Suprapubic skin (tissue), 4 donors: Measurements from ENCODE around the gene ACER2. TPM values are rescaled to one million over a fixed set of nuclear protein-coding genes. Genes with fewer than 3 reads are reported as not detected.
"Not testable (repeated sequence)": the region's sequence is repeated elsewhere in the genome, so short reads cannot be mapped to it uniquely, and the experiment has no call there.

Source experiments
- DNase-seq, 2 donors: peaks; one replicate each; pipeline ENCODE4 v3.0.0-alpha.2; 2019; ENCODE audit warnings: low spot score in 2 of 2
- H3K27ac ChIP-seq: fragments of 200-600 bp; sonication (generic); one replicate; pipeline ENCODE4 v1.5.1; 2019
- H3K27me3 ChIP-seq: fragments of 200-600 bp; sonication (generic); one replicate; pipeline ENCODE4 v1.5.1; 2019
- H3K36me3 ChIP-seq: fragments of 200-600 bp; sonication (generic); one replicate; pipeline ENCODE4 v1.5.1; 2019
- H3K4me1 ChIP-seq: fragments of 200-600 bp; sonication (generic); one replicate; pipeline ENCODE4 v1.5.1; 2019
- H3K4me3 ChIP-seq: fragments of 200-600 bp; sonication (generic); one replicate; pipeline ENCODE4 v1.5.1; 2019; ENCODE audit warnings: mild to moderate bottlenecking
- H3K9me3 ChIP-seq: fragments of 200-600 bp; sonication (generic); one replicate; pipeline ENCODE4 v1.5.1; 2019
- EP300 ChIP-seq: sonication (generic); formaldehyde crosslinking; IDR thresholded peaks from one replicate; pipeline ENCODE4 v1.6.1; 2017; ENCODE audit warnings: antibody characterized with exemption
- POLR2A ChIP-seq, 2 donors: fragments of 450-650 bp; IDR thresholded peaks; one replicate each; pipeline ENCODE4 v1.6.1; 2017; ENCODE audit warnings: antibody characterized with exemption in 2 of 2, mild to moderate bottlenecking in 2 of 2, moderate library complexity in 2 of 2
- POLR2AphosphoS5 ChIP-seq, 3 donors: sonication (generic); formaldehyde crosslinking; IDR thresholded peaks; one replicate each; pipeline ENCODE4 v1.6.1; 2017; ENCODE audit warnings: antibody characterized with exemption in 3 of 3
- WGBS: methylation state at CpG from one replicate; pipeline ENCODE4 v1.1.5; 2018; 5-methylcytosine and 5-hydroxymethylcytosine counted together
- total RNA-seq, 4 donors: library from RNA; depleted of rRNA; stranded (reverse); fragments of >200 nt; gene quantifications; one replicate each; pipeline ENCODE4 v1.1.0, GENCODE V29; 2016
- TF ChIP-seq, protein P1 (sequence below), 2 donors: fragments of 200-600 bp in 1 of 2; fragments of 450-650 bp in 1 of 2; sonication (generic) in 1 of 2; IDR thresholded peaks; one replicate each; pipeline ENCODE4 v1.5.1; 2016 to 2019; ENCODE audit warnings: antibody characterized with exemption in 2 of 2, mild to moderate bottlenecking in 1 of 2, moderate library complexity in 1 of 2

ACER2 gene
- total RNA-seq, 4 donors from 2014 or later = 12.1 to 18.8 (median 14.8) TPM

DNA sequence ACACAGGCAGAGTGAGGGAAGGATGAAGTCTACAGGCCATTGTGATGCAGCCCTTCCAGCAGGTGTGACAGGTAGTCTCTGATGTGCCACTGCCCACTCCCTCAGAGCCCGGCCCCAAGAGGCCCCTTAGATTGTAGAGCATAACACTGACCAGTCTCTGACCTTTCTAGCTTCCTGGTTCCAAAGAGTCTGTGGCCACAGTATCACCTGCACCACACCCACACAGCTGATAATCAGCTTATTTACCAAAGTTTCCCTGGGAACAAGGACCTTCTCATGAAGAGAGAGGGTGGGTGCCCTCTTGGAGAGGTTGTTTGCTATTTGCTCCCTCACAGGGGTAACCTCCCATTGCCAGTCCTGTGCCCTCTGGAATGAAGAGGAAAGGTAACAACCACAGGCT is 11.0 kb upstream of the ACER2 start:
- DNase-seq = no peak
- no peak for TF ChIP-seq POLR2A (IDR thresholded peaks at IDR 0.05)
- TF ChIP-seq POLR2AphosphoS5 (IDR thresholded peaks at IDR 0.05) = no peak
- no peak for TF ChIP-seq EP300
- TF ChIP-seq, protein P1, sequence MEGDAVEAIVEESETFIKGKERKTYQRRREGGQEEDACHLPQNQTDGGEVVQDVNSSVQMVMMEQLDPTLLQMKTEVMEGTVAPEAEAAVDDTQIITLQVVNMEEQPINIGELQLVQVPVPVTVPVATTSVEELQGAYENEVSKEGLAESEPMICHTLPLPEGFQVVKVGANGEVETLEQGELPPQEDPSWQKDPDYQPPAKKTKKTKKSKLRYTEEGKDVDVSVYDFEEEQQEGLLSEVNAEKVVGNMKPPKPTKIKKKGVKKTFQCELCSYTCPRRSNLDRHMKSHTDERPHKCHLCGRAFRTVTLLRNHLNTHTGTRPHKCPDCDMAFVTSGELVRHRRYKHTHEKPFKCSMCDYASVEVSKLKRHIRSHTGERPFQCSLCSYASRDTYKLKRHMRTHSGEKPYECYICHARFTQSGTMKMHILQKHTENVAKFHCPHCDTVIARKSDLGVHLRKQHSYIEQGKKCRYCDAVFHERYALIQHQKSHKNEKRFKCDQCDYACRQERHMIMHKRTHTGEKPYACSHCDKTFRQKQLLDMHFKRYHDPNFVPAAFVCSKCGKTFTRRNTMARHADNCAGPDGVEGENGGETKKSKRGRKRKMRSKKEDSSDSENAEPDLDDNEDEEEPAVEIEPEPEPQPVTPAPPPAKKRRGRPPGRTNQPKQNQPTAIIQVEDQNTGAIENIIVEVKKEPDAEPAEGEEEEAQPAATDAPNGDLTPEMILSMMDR (IDR thresholded peaks at IDR 0.05) = no peak
- H3K4me1 ChIP-seq = no peaks in the 10 kb centered on the region
- WGBS = 64% methylated on average over 1 of the region's 1 CpG
- no peaks in the 10 kb centered on the region for H3K9me3 ChIP-seq
- H3K36me3 ChIP-seq = no peaks in the 10 kb centered on the region
- no peak overlapping the region for H3K27ac ChIP-seq
- no peaks in the 10 kb centered on the region for H3K27me3 ChIP-seq
- H3K4me3 ChIP-seq = no peak overlapping the region

DNA sequence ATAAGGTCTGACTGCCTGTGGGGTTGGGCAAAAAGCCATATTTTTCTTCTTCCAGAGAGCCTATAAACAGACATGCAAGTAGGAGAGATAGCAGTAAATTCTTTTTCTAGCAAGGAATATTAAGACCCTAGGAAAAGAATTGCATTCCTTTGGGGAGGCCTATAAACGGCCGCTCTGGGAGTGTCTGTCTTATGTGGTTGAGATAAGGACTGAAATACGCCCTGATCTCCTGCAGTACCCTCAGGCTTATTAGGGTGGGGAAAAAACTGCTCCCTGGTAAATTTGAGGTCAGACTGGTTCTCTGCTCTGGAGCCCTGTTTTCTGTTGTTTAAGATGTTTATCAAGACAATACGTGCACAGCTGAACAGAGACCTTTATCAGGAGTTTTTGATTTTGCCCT is 5.6 kb upstream of the ACER2 start:
- H3K36me3 ChIP-seq, H3K9me3 ChIP-seq, DNase-seq, H3K4me3 ChIP-seq, H3K27me3 ChIP-seq: not testable (repeated sequence)
- H3K27ac ChIP-seq = peak overlapping the region; percentile 81
- peaks cover 16% of the 10 kb centered on the region for H3K4me1 ChIP-seq
- 62% methylated on average over 4 of the region's 4 CpGs for WGBS

DNA sequence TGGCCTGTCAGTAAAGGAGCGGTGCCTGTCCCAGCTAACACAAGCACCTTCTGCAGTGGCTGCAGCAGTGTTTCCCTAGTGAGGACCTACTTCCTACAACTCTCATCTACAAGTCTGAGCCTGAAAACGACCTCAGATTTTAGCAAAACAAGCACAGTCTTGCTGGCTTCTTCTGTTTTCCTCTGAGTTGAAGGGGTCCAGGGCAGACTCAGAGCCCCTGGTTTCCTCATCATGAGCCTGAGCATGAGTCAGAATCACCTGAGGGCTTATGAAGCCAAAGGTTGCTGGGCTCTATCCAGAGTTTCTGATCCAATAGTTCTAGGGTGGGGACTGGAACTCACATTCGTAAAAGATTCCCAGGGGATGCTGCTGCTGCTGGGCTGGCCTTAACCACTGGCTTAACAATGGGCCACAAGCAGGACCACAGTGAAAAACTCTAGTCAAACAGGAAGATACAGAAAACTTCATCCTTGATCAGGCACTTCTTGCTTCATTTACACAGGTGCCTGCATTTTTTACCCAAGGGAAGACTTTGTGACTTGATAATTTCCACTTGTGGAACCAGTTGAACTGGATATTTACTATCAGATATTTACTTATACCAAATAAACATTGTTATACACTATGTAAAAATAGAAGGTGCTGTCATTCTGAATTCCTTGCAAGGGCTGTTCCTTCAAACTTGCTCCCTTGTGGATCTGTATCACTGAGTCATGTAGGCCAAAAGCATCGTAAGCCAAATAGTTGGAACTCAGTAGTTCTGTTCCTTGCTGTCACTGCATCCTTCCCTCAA is 4.3 kb upstream of the ACER2 start:
- TF ChIP-seq POLR2AphosphoS5 (IDR thresholded peaks at IDR 0.05) (no peak), EP300 (no peak), POLR2A (IDR thresholded peaks at IDR 0.05) (no peak)
- TF ChIP-seq, protein P1 (IDR thresholded peaks at IDR 0.05) = no peak
- Histone ChIP-seq H3K9me3 (no peaks in the 10 kb centered on the region), H3K27me3 (no peaks in the 10 kb centered on the region), H3K27ac (peak overlapping the region; percentile 81), H3K4me3 (no peak overlapping the region), H3K36me3 (no peaks in the 10 kb centered on the region), H3K4me1 (peaks cover 25% of the 10 kb centered on the region)
- 49% methylated on average over 4 of the region's 4 CpGs for WGBS
- DNase-seq = no peak

DNA sequence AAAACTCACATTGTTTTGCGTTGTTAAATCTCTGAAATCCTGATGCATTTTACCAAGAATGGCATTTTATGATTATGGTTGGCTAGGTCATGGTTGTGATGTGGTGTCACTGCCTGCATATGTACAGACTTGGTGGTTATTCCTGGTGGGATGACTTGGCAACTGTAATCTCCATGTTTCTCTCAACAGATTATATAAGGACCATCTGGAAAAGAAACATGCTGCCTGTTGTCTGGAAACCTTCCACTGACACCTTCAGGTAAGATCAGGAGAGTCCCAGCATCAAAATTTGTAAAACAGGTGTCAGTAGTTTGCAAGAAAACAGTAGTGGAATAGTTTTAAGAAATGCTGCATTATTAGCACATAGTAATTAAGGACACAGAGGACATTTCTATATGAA is 3.0 kb upstream of the ACER2 start:
- Histone ChIP-seq H3K36me3 (no peaks in the 10 kb centered on the region), H3K9me3 (no peaks in the 10 kb centered on the region), H3K4me3 (no peak overlapping the region), H3K27me3 (no peaks in the 10 kb centered on the region), H3K27ac (peak overlapping the region; percentile 56), H3K4me1 (peaks cover 31% of the 10 kb centered on the region)
- no peak for DNase-seq
- no peak for TF ChIP-seq POLR2AphosphoS5 (IDR thresholded peaks at IDR 0.05)
- no peak for TF ChIP-seq EP300
- TF ChIP-seq, protein P1 (IDR thresholded peaks at IDR 0.05) = no peak
- TF ChIP-seq POLR2A (IDR thresholded peaks at IDR 0.05) = no peak
- WGBS = 83% methylated on average over 1 of the region's 1 CpG

DNA sequence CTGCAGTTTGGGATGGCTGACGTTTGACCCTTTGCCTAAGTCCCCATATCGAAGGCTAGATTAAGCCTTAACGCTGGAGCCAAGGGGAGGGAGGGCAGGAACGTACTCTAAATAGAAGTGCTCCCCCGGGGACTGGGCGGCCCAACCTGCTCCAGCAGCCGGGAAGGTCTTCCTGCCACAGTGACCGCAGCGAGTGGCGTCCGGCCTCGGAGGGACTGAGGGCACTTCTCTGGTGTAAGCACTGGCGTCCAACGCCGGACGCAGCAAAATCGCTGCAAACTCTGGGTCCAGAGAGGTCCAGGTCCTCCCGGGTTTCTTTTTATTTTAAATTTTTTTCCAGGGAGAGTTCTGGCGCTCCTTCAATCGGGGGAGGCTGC is 505 bp upstream of the ACER2 start:
- Histone ChIP-seq H3K9me3 (no peaks in the 10 kb centered on the region), H3K27me3 (no peaks in the 10 kb centered on the region), H3K36me3 (no peaks in the 10 kb centered on the region), H3K4me1 (peaks cover 31% of the 10 kb centered on the region), H3K4me3 (peak overlapping the region; percentile 91), H3K27ac (peak overlapping the region; percentile 90)
- DNase-seq = peak; percentile 83 to 84
- TF ChIP-seq EP300 (no peak), POLR2AphosphoS5 (IDR thresholded peaks at IDR 0.05) (no peak), POLR2A (IDR thresholded peaks at IDR 0.05) (no peak)
- TF ChIP-seq, protein P1 (IDR thresholded peaks at IDR 0.05) = no peak
- 11% methylated on average over 20 of the region's 20 CpGs for WGBS
